ENCODE results near the gene SLC25A39. TPM values are rescaled to one million over a fixed set of nuclear protein-coding genes. Genes with fewer than 3 reads are reported as not detected.
A peak's percentile ranks its signal among the peaks of the same experiment; 100 is the strongest.

Gene SLC25A39
- total and polyA plus RNA-seq, 2 of the 13 experiments (the other 11 are each of a cell fraction or from before 2014, with no cell fraction given), result 144 to 151 TPM

GRCh38 chr17:44344939-44345453, 20.4 kb upstream of the SLC25A39 start, which contains the start of gene GRN (continued):
- TF ChIP-seq HNF4A (CRISPR knock-in tag; IDR thresholded peaks at IDR 0.05), result peak; percentile 10; the same call in 1 of the 2 replicates
- TF ChIP-seq MXI1 (IDR thresholded peaks at IDR 0.05; ENCODE audit: borderline replicate concordance, low read depth, low read length), result peak; percentile 77; the same call in 2 of the 3 replicates
- TF ChIP-seq EEA1 (CRISPR knock-in tag; IDR thresholded peaks at IDR 0.05; ENCODE audit: borderline replicate concordance), result no peak
- peak; percentile 2; the same call in 1 of the 2 replicates for TF ChIP-seq KLF12 (CRISPR knock-in tag; IDR thresholded peaks at IDR 0.05; ENCODE audit: borderline replicate concordance)
- no peak; the same call in 1 of the 2 replicates for TF ChIP-seq ZNF142 (CRISPR knock-in tag; IDR thresholded peaks at IDR 0.05)
- TF ChIP-seq PBX3 (CRISPR knock-in tag; IDR thresholded peaks at IDR 0.05; ENCODE audit: borderline replicate concordance), result no peak
- peak; percentile 82 for TF ChIP-seq MXD3 (CRISPR knock-in tag; IDR thresholded peaks at IDR 0.05)
- TF ChIP-seq MYPOP (CRISPR knock-in tag; IDR thresholded peaks at IDR 0.05), result peak; percentile 85; the same call in 1 of the 2 replicates
- TF ChIP-seq ZNF543 (CRISPR knock-in tag; IDR thresholded peaks at IDR 0.05), result no peak; the same call in none of the 2 replicates
- peak; percentile 68 for TF ChIP-seq ARID5B (CRISPR knock-in tag; IDR thresholded peaks at IDR 0.05)
- no peak; the same call in 1 of the 2 replicates for TF ChIP-seq ZSCAN31 (CRISPR knock-in tag; IDR thresholded peaks at IDR 0.05; ENCODE audit: low read depth)
- TF ChIP-seq HMG20A (CRISPR knock-in tag; IDR thresholded peaks at IDR 0.05; ENCODE audit: borderline replicate concordance), result 0 out of 2 replicates have a peak, but pooled peaks have one; percentile 11
- no peak for TF ChIP-seq JDP2 (CRISPR knock-in tag; IDR thresholded peaks at IDR 0.05; ENCODE audit: borderline replicate concordance)
- TF ChIP-seq DRAP1 (CRISPR knock-in tag; IDR thresholded peaks at IDR 0.05), result peak; percentile 93
- no peak for TF ChIP-seq ZNF782 (CRISPR knock-in tag; IDR thresholded peaks at IDR 0.05; ENCODE audit: borderline replicate concordance)
- no peak; the same call in 1 of the 2 replicates for TF ChIP-seq ZIK1 (CRISPR knock-in tag; IDR thresholded peaks at IDR 0.05; ENCODE audit: borderline replicate concordance, low read depth)
